Measurements from ENCODE around the gene FOXJ1. TPM values are rescaled to one million over a fixed set of nuclear protein-coding genes. Genes with fewer than 3 reads are reported as not detected.

FOXJ1 gene
- total and polyA plus RNA-seq, 2 of the 13 experiments (the other 11 are each of a cell fraction or from before 2014, with no cell fraction given), result 0.98 to 1.6 TPM

GRCh38 chr17:76088868-76089576, 52.0 kb downstream of the FOXJ1 start:
- Histone ChIP-seq H2AFZ (ENCODE audit: low read length) (no peak overlapping the region), H3K27ac (ENCODE audit: extremely low read length, insufficient read depth, low read length) (no peak overlapping the region), H3K4me2 (ENCODE audit: low read depth, low read length) (no peak overlapping the region), H3K9ac (ENCODE audit: insufficient read depth, low read depth, low read length) (no peak overlapping the region), H3K9me3 (ENCODE audit: low read length) (no peaks in the 10 kb centered on the region), H3K27me3 (ENCODE audit: control insufficient read depth in 1 of 2, insufficient read depth in 2 of 2, low read length in 2 of 2) (no peaks in the 10 kb centered on the region), H4K20me1 (ENCODE audit: insufficient read depth, low read length) (no peaks in the 10 kb centered on the region), H3K4me3 (replicated peaks in 1 of 3; ENCODE audit: insufficient read depth in 1 of 3, low read depth in 2 of 3, low read length in 3 of 3) (no peak overlapping the region), H3K36me3 (replicated peaks in 1 of 2; ENCODE audit: control insufficient read depth in 1 of 2, insufficient read depth in 2 of 2, low read length in 2 of 2) (peaks cover 77 to 92% of the 10 kb centered on the region in 2 experiments; a peak in 4 of 5 replicates), H3K4me1 (ENCODE audit: insufficient read depth, low read length) (no peaks in the 10 kb centered on the region), H3K79me2 (ENCODE audit: insufficient read depth, low read length) (no peaks in the 10 kb centered on the region)
- BruUV-seq (replicated peaks), result no TSS peak
- in situ Hi-C loops (cut with HindIII; ENCODE audit: extremely low pct_ligation_motif_present, low pct_unique_long_range_greater_than_20kb), result no loop called here
- ATAC-seq (no peak), FAIRE-seq (no peak), DNase-seq (ENCODE audit: low spot score) (no peak)
- no peak for TF ChIP-seq BRD4 (CRISPR knock-in tag; IDR thresholded peaks at IDR 0.05)
- TF ChIP-seq POLR2A (IDR thresholded peaks at IDR 0.05; ENCODE audit: insufficient read depth in 1 of 2, low read depth in 2 of 2, low read length in 2 of 2), result 0 out of 4 replicates have a peak, but pooled peaks of 1 of the 2 experiments have one; percentile 12
- POLR2A ChIA-PET, result interaction anchor here (1.5 kb wide), 1 partner anchor 14 kb away, joined by 5 read pairs; the partner anchor contains the start of gene EXOC7
- CTCF ChIA-PET (ENCODE audit: low intra/inter-chr PET ratio, low total read pairs), result interaction anchor here (0.6 kb wide), 1 partner anchor 230 kb away, joined by 3 read pairs; no protein-coding TSS in a partner anchor
- over 99% methylated on average over 12 of the region's 25 CpGs for WGBS (ENCODE audit: low lambda C conversion rate)
- intact Hi-C loops (cut with micrococcal nuclease; ENCODE audit: unreplicated experiment), result no loop called here

GRCh38 chr17:76088041-76088867, 52.8 kb downstream of the FOXJ1 start:
- Histone ChIP-seq H3K4me3 (replicated peaks in 1 of 3; ENCODE audit: insufficient read depth in 1 of 3, low read depth in 2 of 3, low read length in 3 of 3) (no peak overlapping the region), H3K4me2 (ENCODE audit: low read depth, low read length) (no peak overlapping the region), H3K9ac (ENCODE audit: insufficient read depth, low read depth, low read length) (no peak overlapping the region), H3K36me3 (replicated peaks in 1 of 2; ENCODE audit: control insufficient read depth in 1 of 2, insufficient read depth in 2 of 2, low read length in 2 of 2) (peaks cover 70 to 87% of the 10 kb centered on the region in 2 experiments; a peak in 4 of 5 replicates), H3K4me1 (ENCODE audit: insufficient read depth, low read length) (no peaks in the 10 kb centered on the region), H3K79me2 (ENCODE audit: insufficient read depth, low read length) (no peaks in the 10 kb centered on the region), H3K27me3 (ENCODE audit: control insufficient read depth in 1 of 2, insufficient read depth in 2 of 2, low read length in 2 of 2) (no peaks in the 10 kb centered on the region), H3K9me3 (ENCODE audit: low read length) (no peaks in the 10 kb centered on the region), H4K20me1 (ENCODE audit: insufficient read depth, low read length) (no peaks in the 10 kb centered on the region), H2AFZ (ENCODE audit: low read length) (no peak overlapping the region), H3K27ac (ENCODE audit: extremely low read length, insufficient read depth, low read length) (no peak overlapping the region)
- FAIRE-seq, result no peak
- peak; percentile 68 for ATAC-seq
- no TSS peak for BruUV-seq (replicated peaks)
- CTCF ChIA-PET (ENCODE audit: low intra/inter-chr PET ratio, low total read pairs), result no interaction called here
- POLR2A ChIA-PET, result no interaction called here
- DNase-seq (ENCODE audit: low spot score), result no peak
- intact Hi-C loops (cut with micrococcal nuclease; ENCODE audit: unreplicated experiment) (no loop called here), in situ Hi-C loops (cut with HindIII; ENCODE audit: extremely low pct_ligation_motif_present, low pct_unique_long_range_greater_than_20kb) (no loop called here)
- WGBS (ENCODE audit: low lambda C conversion rate), result 95% methylated on average over 21 of the region's 25 CpGs
- TF ChIP-seq STAG1 (CRISPR knock-in tag; IDR thresholded peaks at IDR 0.05) (0 out of 2 replicates have a peak, but pooled peaks have one; percentile 15), CTCF (CRISPR knock-in tag; IDR thresholded peaks at IDR 0.05) (0 out of 2 replicates have a peak, but pooled peaks have one; percentile 39), ZNF576 (CRISPR knock-in tag; IDR thresholded peaks at IDR 0.05) (no peak), ASH2L (IDR thresholded peaks at IDR 0.05; ENCODE audit: insufficient read length, low read depth, low read length) (no peak), ZNF460 (CRISPR knock-in tag; IDR thresholded peaks at IDR 0.05; ENCODE audit: borderline replicate concordance) (no peak), DPF2 (CRISPR knock-in tag; IDR thresholded peaks at IDR 0.05; ENCODE audit: borderline replicate concordance, low read depth) (no peak), AGO2 (optimal IDR thresholded peaks at IDR 0.05; ENCODE audit: low read depth, low read length) (peak; percentile 32), RBFOX2 (IDR thresholded peaks at IDR 0.05; ENCODE audit: low read depth, low read length) (0 out of 2 replicates have a peak, but pooled peaks have one; percentile 4), ZBTB26 (CRISPR knock-in tag; IDR thresholded peaks at IDR 0.05; ENCODE audit: borderline replicate concordance) (no peak)
